Stomach (tissue), 9 donors: ENCODE results near the gene PDE3A. TPM values are rescaled to one million over a fixed set of nuclear protein-coding genes. Genes with fewer than 3 reads are reported as not detected.

Source experiments
- DNase-seq, 2 donors: peaks; one replicate each; pipeline versions ENCODE4 v3.0.0 to v3.0.0-alpha.2; 2013 to 2019
- H3K27ac ChIP-seq, 5 donors: fragments of 200-600 bp in 4 of 5; sonication (generic) in 4 of 5; one replicate each; pipeline ENCODE4 v1.5.1; 2013 to 2019; ENCODE audit warnings: mild to moderate bottlenecking in 1 of 5, moderate library complexity in 1 of 5
- H3K27me3 ChIP-seq, 3 donors: fragments of 200-600 bp; sonication (generic); one replicate each; pipeline ENCODE4 v1.5.1; 2017 to 2019; ENCODE audit warnings: mixed run types in 1 of 3
- H3K36me3 ChIP-seq, 4 donors: fragments of 200-600 bp; sonication (generic); 1 replicate in 3 of 4; 2 replicates in 1 of 4; pipeline ENCODE4 v1.5.1; 2016 to 2019
- H3K4me1 ChIP-seq, 4 donors: fragments of 200-600 bp; sonication (generic); one replicate each; pipeline ENCODE4 v1.5.1; 2016 to 2019
- H3K4me3 ChIP-seq, 4 donors: fragments of 200-600 bp; sonication (generic) in 3 of 4; one replicate each; pipeline ENCODE4 v1.5.1; 2016 to 2019; ENCODE audit warnings: mild to moderate bottlenecking in 1 of 4
- H3K9me3 ChIP-seq, 4 donors: fragments of 200-600 bp; sonication (generic); one replicate each; pipeline ENCODE4 v1.5.1; 2016 to 2019
- CTCF ChIP-seq, 7 experiments: fragments of 450-650 bp in 4 of 7; fragments of 200-600 bp in 3 of 7; sonication (generic) in 3 of 7; IDR thresholded peaks; one replicate each; pipeline ENCODE4 v1.5.1; 2016 to 2019; ENCODE audit warnings: antibody characterized with exemption in 7 of 7, control low read depth in 2 of 7, mild to moderate bottlenecking in 1 of 7
- EP300 ChIP-seq: sonication (generic); formaldehyde crosslinking; IDR thresholded peaks from one replicate; pipeline ENCODE4 v1.6.1; 2017; ENCODE audit warnings: antibody characterized with exemption
- POLR2A ChIP-seq, 4 donors: fragments of 450-650 bp; IDR thresholded peaks; one replicate each; pipeline ENCODE4 v1.6.1; 2016; ENCODE audit warnings: antibody characterized with exemption in 4 of 4, control low read depth in 2 of 4, mild to moderate bottlenecking in 1 of 4, moderate library complexity in 1 of 4
- POLR2AphosphoS5 ChIP-seq, 3 donors: sonication (generic); formaldehyde crosslinking; IDR thresholded peaks; one replicate each; pipeline ENCODE4 v1.6.1; 2016; ENCODE audit warnings: antibody characterized with exemption in 3 of 3
- WGBS, 5 donors: extraction: QIAGEN DNeasy Blood & Tissue Kit in 3 of 5; methylation state at CpG; one replicate each; pipeline versions ENCODE4 v1.1.5 to v1.1.7; 2013 to 2018; 5-methylcytosine and 5-hydroxymethylcytosine counted together
- intact Hi-C: fragments of 100-400 bp; cut with DNase I; formaldehyde crosslinking; loops from one replicate; pipeline ENCODE4 v1.15.1; 2023; ENCODE audit warnings: low total_unique reads
- polyA plus RNA-seq, 3 donors: library from polyadenylated mRNA; stranded (reverse); fragments of 200-250 nt; gene quantifications; one replicate each; pipeline ENCODE4 v1.2.3, GENCODE V29; 2013
- total RNA-seq, 5 donors: library from RNA; depleted of rRNA; stranded (reverse); fragments of >200 nt; gene quantifications; one replicate each; pipeline versions ENCODE4 v1.1.0 to v1.2.3, GENCODE V29; 2014 to 2016
- donor health status: healthy with polysubstance abuse.
- donor health status: Bipolar disorder and iron deficiency.
- donor health status: healthy.

Gene PDE3A
- total and polyA plus RNA-seq, 8 donors, result 0.19 to 50.9 (median 12.0) TPM

GRCh38 chr12:20646239-20646827 is 278.0 kb downstream of the PDE3A start:
- TF ChIP-seq CTCF (IDR thresholded peaks at IDR 0.05) (peak in 4 of 7 experiments; percentile 15 to 48 (median 38)), EP300 (no peak)
- no peak overlapping the region for H3K27ac ChIP-seq
- H3K4me1 ChIP-seq, result no peaks in the 10 kb centered on the region
- H3K36me3 ChIP-seq, result peaks cover 0 to 8% (median 0%) of the 10 kb centered on the region in 4 donors
- intact Hi-C loops, result no loop called here
- H3K4me3 ChIP-seq, result no peak overlapping the region
- H3K27me3 ChIP-seq, result no peaks in the 10 kb centered on the region
- 35 to 57% (median 43%) methylated on average over 3 of the region's 3 CpGs for WGBS, 5 donors
- DNase-seq, result peak in 1 of 2 donors; percentile 59
- H3K9me3 ChIP-seq, result no peaks in the 10 kb centered on the region

GRCh38 chr12:20653871-20654270 is 285.5 kb downstream of the PDE3A start:
- no peak overlapping the region for H3K27ac ChIP-seq
- intact Hi-C loops, result no loop called here
- H3K9me3 ChIP-seq, result no peaks in the 10 kb centered on the region
- TF ChIP-seq CTCF (IDR thresholded peaks at IDR 0.05) (no peak), POLR2AphosphoS5 (IDR thresholded peaks at IDR 0.05) (no peak), POLR2A (IDR thresholded peaks at IDR 0.05) (no peak), EP300 (no peak)
- H3K27me3 ChIP-seq, result no peaks in the 10 kb centered on the region
- DNase-seq, result no peak
- 79 to 93% (median 92%) methylated on average over 2 of the region's 2 CpGs for WGBS, 5 donors
- no peaks in the 10 kb centered on the region for H3K4me1 ChIP-seq
- H3K4me3 ChIP-seq, result no peak overlapping the region
- peaks cover 0 to 15% (median 0%) of the 10 kb centered on the region in 4 donors for H3K36me3 ChIP-seq

GRCh38 chr12:20656600-20656999 is 288.3 kb downstream of the PDE3A start:
- no peaks in the 10 kb centered on the region for H3K27me3 ChIP-seq
- no peak for TF ChIP-seq CTCF (IDR thresholded peaks at IDR 0.05)
- TF ChIP-seq POLR2A (IDR thresholded peaks at IDR 0.05), result no peak
- TF ChIP-seq POLR2AphosphoS5 (IDR thresholded peaks at IDR 0.05), result no peak
- no peak for TF ChIP-seq EP300
- no peak overlapping the region for H3K4me3 ChIP-seq
- DNase-seq, result no peak
- peaks cover 0 to 30% (median 3%) of the 10 kb centered on the region in 4 donors for H3K36me3 ChIP-seq
- WGBS, 5 donors, result 15 to 49% (median 41%) methylated on average over 1 of the region's 1 CpG
- no peaks in the 10 kb centered on the region for H3K4me1 ChIP-seq
- no peak overlapping the region for H3K27ac ChIP-seq
- intact Hi-C loops, result no loop called here
- peaks cover 0 to 22% (median 12%) of the 10 kb centered on the region in 4 donors for H3K9me3 ChIP-seq

GRCh38 chr12:20657496-20657895 is 289.2 kb downstream of the PDE3A start:
- H3K4me3 ChIP-seq, result no peak overlapping the region
- peaks cover 0 to 38% (median 5%) of the 10 kb centered on the region in 4 donors for H3K36me3 ChIP-seq
- H3K9me3 ChIP-seq, result peaks cover 0 to 31% (median 12%) of the 10 kb centered on the region in 4 donors
- no peaks in the 10 kb centered on the region for H3K4me1 ChIP-seq
- 54 to 76% (median 58%) methylated on average over 2 of the region's 2 CpGs for WGBS, 5 donors
- TF ChIP-seq EP300, result no peak
- TF ChIP-seq CTCF (IDR thresholded peaks at IDR 0.05), result no peak
- TF ChIP-seq POLR2AphosphoS5 (IDR thresholded peaks at IDR 0.05), result no peak
- TF ChIP-seq POLR2A (IDR thresholded peaks at IDR 0.05), result no peak
- DNase-seq, result no peak
- intact Hi-C loops, result no loop called here
- H3K27me3 ChIP-seq, result no peaks in the 10 kb centered on the region
- H3K27ac ChIP-seq, result no peak overlapping the region
